H1 (cell line): ENCODE data around the gene NR2F1. TPM values are rescaled to one million over a fixed set of nuclear protein-coding genes. Genes with fewer than 3 reads are reported as not detected.

Experiments
- CTCF ChIA-PET: fragments of 300-600 bp; sonication (Branson Sonifier 250); formaldehyde crosslinking; loops from one replicate; lab custom pipeline; 2021; ENCODE audit not compliant: partially characterized antibody; lab: Charles Lee
- POLR2A ChIA-PET: fragments of 300-600 bp; sonication (Branson Sonifier 250); formaldehyde crosslinking; loops from one replicate; lab custom pipeline; 2021; ENCODE audit warnings: inconsistent platforms; ENCODE audit not compliant: partially characterized antibody; lab: Charles Lee
- DNase-seq, 2 experiments: peaks; one replicate each; pipeline versions ENCODE4 v3.0.0 to v3.0.0-alpha.2; 2010 to 2022; ENCODE audit warnings: low spot score in 2 of 2, low read depth in 1 of 2, mixed read lengths in 1 of 2
- FAIRE-seq: peaks from 2 replicates; lab custom pipeline; 2011; peaks lifted over from hg19 to GRCh38; lab: Jason Lieb, UNC
- H2AFZ ChIP-seq: 2 replicates; pipeline ENCODE4 v1.8.1; 2012; ENCODE audit warnings: low read length, inconsistent platforms
- H2AK5ac ChIP-seq: 2 replicates; pipeline ENCODE4 v1.6.1; 2013; ENCODE audit warnings: low read depth, low read length
- H2BK120ac ChIP-seq: replicated peaks from 2 replicates; pipeline ENCODE3; 2013; ENCODE audit warnings: low read depth, low read length, inconsistent platforms
- H2BK12ac ChIP-seq: 2 replicates; pipeline ENCODE4 v1.6.1; 2013; ENCODE audit warnings: low read depth, low read length
- H2BK15ac ChIP-seq: 2 replicates; pipeline ENCODE4 v1.6.1; 2013; ENCODE audit warnings: low read length
- H2BK20ac ChIP-seq: 2 replicates; pipeline ENCODE4 v1.6.1; 2013; ENCODE audit warnings: low read length
- H2BK5ac ChIP-seq: 2 replicates; pipeline ENCODE4 v1.6.1; 2013; ENCODE audit warnings: low read depth, low read length
- H3K14ac ChIP-seq: 2 replicates; pipeline ENCODE4 v1.6.1; 2013; ENCODE audit warnings: inconsistent platforms; ENCODE audit not compliant: insufficient read length
- H3K18ac ChIP-seq: 2 replicates; pipeline ENCODE4 v1.6.1; 2013; ENCODE audit warnings: low read length; ENCODE audit errors: extremely low read depth
- H3K23ac ChIP-seq: 2 replicates; pipeline ENCODE4 v1.6.1; 2013; ENCODE audit warnings: inconsistent platforms; ENCODE audit not compliant: insufficient read length
- H3K23me2 ChIP-seq: 2 replicates; pipeline ENCODE4 v1.6.1; 2013; ENCODE audit warnings: low read depth, low read length
- H3K27ac ChIP-seq: 2 replicates; pipeline ENCODE4 v1.6.1; 2011; ENCODE audit warnings: low read depth, low read length, inconsistent platforms
- H3K27me3 ChIP-seq, 4 experiments: replicated peaks in 1 of 4; 1 replicate in 1 of 4; 2 replicates in 3 of 4; pipeline versions ENCODE4 v1.6.1 to v1.8.1; 2011 to 2013; ENCODE audit warnings: low read length in 3 of 4, mild to moderate bottlenecking in 3 of 4, inconsistent platforms in 2 of 4, mixed read lengths in 2 of 4, moderate library complexity in 1 of 4; ENCODE audit not compliant: control insufficient read depth in 3 of 4, insufficient read depth in 3 of 4; ENCODE audit errors: extremely low read depth in 1 of 4
- H3K36me3 ChIP-seq, 4 experiments: 2 replicates each; pipeline versions ENCODE4 v1.6.1 to v1.8.1; 2011 to 2013; ENCODE audit warnings: mild to moderate bottlenecking in 4 of 4, low read length in 3 of 4, moderate library complexity in 2 of 4, control low read depth in 1 of 4, inconsistent platforms in 1 of 4; ENCODE audit not compliant: insufficient read depth in 4 of 4, control insufficient read depth in 2 of 4
- H3K4ac ChIP-seq: replicated peaks from 2 replicates; pipeline ENCODE3; 2013; ENCODE audit warnings: low read length, low read depth, mixed read lengths, inconsistent platforms; ENCODE audit not compliant: insufficient read length
- H3K4me1 ChIP-seq, 4 experiments: replicated peaks in 1 of 4; 1 replicate in 1 of 4; 2 replicates in 3 of 4; pipeline versions ENCODE4 v1.6.1 to v1.8.1; 2011 to 2013; ENCODE audit warnings: low read length in 3 of 4, inconsistent platforms in 2 of 4, mixed read lengths in 1 of 4; ENCODE audit not compliant: insufficient read depth in 4 of 4, control insufficient read depth in 3 of 4
- H3K4me2 ChIP-seq, 2 experiments: 2 replicates each; pipeline versions ENCODE4 v1.6.1 to v1.8.1; 2011 to 2013; ENCODE audit warnings: low read depth in 2 of 2, low read length in 2 of 2, control low read depth in 1 of 2, inconsistent platforms in 1 of 2, mild to moderate bottlenecking in 1 of 2; ENCODE audit not compliant: insufficient read depth in 1 of 2
- H3K4me3 ChIP-seq, 4 experiments: fragments of 200-600, 300-600 bp in 1 of 4; sonication (generic), shearing (Covaris generic), sonication (Bioruptor Twin) in 1 of 4; 2 replicates each; pipeline versions ENCODE4 v1.5.1 to v1.8.1; 2011 to 2016; ENCODE audit warnings: low read length in 4 of 4, low read depth in 3 of 4, control low read depth in 2 of 4, inconsistent platforms in 2 of 4, mild to moderate bottlenecking in 2 of 4, mixed read lengths in 1 of 4, moderate library complexity in 1 of 4; ENCODE audit not compliant: insufficient read depth in 2 of 4; ENCODE audit errors: extremely low read depth in 1 of 4
- H3K56ac ChIP-seq: replicated peaks from 2 replicates; pipeline ENCODE3; 2013; ENCODE audit warnings: low read depth, mild to moderate bottlenecking, mixed read lengths, low read length, inconsistent platforms; ENCODE audit not compliant: insufficient read length
- H3K79me1 ChIP-seq: 2 replicates; pipeline ENCODE4 v1.6.1; 2013; ENCODE audit warnings: low read depth, low read length, control low read depth
- H3K79me2 ChIP-seq, 2 experiments: 2 replicates each; pipeline versions ENCODE4 v1.6.1 to v1.8.1; 2012 to 2013; ENCODE audit warnings: low read length in 2 of 2, mild to moderate bottlenecking in 2 of 2, inconsistent platforms in 1 of 2; ENCODE audit not compliant: insufficient read depth in 2 of 2, control insufficient read depth in 1 of 2
- H3K9ac ChIP-seq, 4 experiments: replicated peaks in 1 of 4; 1 replicate in 1 of 4; 2 replicates in 3 of 4; pipeline versions ENCODE4 v1.6.1 to v1.8.1; 2011 to 2013; ENCODE audit warnings: low read depth in 3 of 4, low read length in 3 of 4, control low read depth in 2 of 4, mild to moderate bottlenecking in 2 of 4, moderate library complexity in 2 of 4, inconsistent platforms in 1 of 4; ENCODE audit errors: extremely low read depth in 1 of 4
- H3K9me3 ChIP-seq, 2 experiments: 2 replicates each; pipeline versions ENCODE4 v1.6.1 to v1.8.1; 2012 to 2013; ENCODE audit warnings: mild to moderate bottlenecking in 2 of 2, moderate library complexity in 2 of 2, control low read depth in 1 of 2, inconsistent platforms in 1 of 2, low read depth in 1 of 2, low read length in 1 of 2, mixed read lengths in 1 of 2; ENCODE audit not compliant: insufficient read depth in 2 of 2
- H4K20me1 ChIP-seq, 2 experiments: replicated peaks in 1 of 2; 2 replicates each; pipeline versions ENCODE3 to v1.8.1; 2011 to 2013; ENCODE audit warnings: inconsistent platforms in 2 of 2, low read length in 2 of 2, mild to moderate bottlenecking in 1 of 2; ENCODE audit not compliant: insufficient read depth in 2 of 2, control insufficient read depth in 1 of 2
- H4K5ac ChIP-seq: 2 replicates; pipeline ENCODE4 v1.6.1; 2013; ENCODE audit warnings: low read length, low read depth, mixed read lengths, inconsistent platforms; ENCODE audit not compliant: insufficient read length
- H4K8ac ChIP-seq: 2 replicates; pipeline ENCODE4 v1.8.0; 2013; ENCODE audit warnings: mild to moderate bottlenecking, moderate library complexity, low read length, inconsistent platforms; ENCODE audit not compliant: insufficient read depth; ENCODE audit errors: extremely low read depth
- H4K91ac ChIP-seq: replicated peaks from 2 replicates; pipeline ENCODE3; 2013; ENCODE audit warnings: low read length, mixed read lengths, inconsistent platforms; ENCODE audit not compliant: insufficient read length
- CBX8 ChIP-seq: fragments of 300-800, 300-1000 bp; sonication (generic); IDR thresholded peaks from 2 replicates; pipeline ENCODE4 v1.7.1; 2016; ENCODE audit warnings: low read depth, low read length, borderline replicate concordance
- CTCF ChIP-seq, 3 experiments: IDR thresholded peaks; 1 replicate in 2 of 3; 2 replicates in 1 of 3; pipeline versions ENCODE4 v1.5.1 to v1.6.1; 2011; ENCODE audit warnings: low read length in 3 of 3, mild to moderate bottlenecking in 3 of 3, inconsistent platforms in 2 of 3, low read depth in 1 of 3, moderate library complexity in 1 of 3; ENCODE audit not compliant: insufficient read depth in 1 of 3; ENCODE audit errors: control extremely low read depth in 1 of 3
- EZH2 ChIP-seq: fragments of 200-600 bp; sonication (generic); IDR thresholded peaks from 2 replicates; pipeline ENCODE4 v1.7.1; 2012; ENCODE audit warnings: low read depth, mild to moderate bottlenecking, moderate library complexity, low read length, inconsistent platforms; ENCODE audit not compliant: severe bottlenecking
- GABPA ChIP-seq: IDR thresholded peaks from 2 replicates; pipeline ENCODE4 v1.6.1; 2011; ENCODE audit warnings: mild to moderate bottlenecking, low read length, moderate library complexity, borderline replicate concordance; ENCODE audit not compliant: insufficient read depth
- POLR2A ChIP-seq, 2 experiments: IDR thresholded peaks; 1 replicate in 1 of 2; 2 replicates in 1 of 2; pipeline ENCODE4 v1.6.1; 2011; ENCODE audit warnings: low read depth in 2 of 2, low read length in 2 of 2, mild to moderate bottlenecking in 2 of 2; ENCODE audit errors: control extremely low read depth in 1 of 2
- WGBS, 2 experiments: shearing (Covaris generic) in 1 of 2; methylation state at CpG; one replicate each; pipeline versions ENCODE4 v1.1.6 to v1.1.7; 2013 to 2015; ENCODE audit warnings: low lambda C conversion rate in 2 of 2, mixed read lengths in 2 of 2, inconsistent platforms in 1 of 2, low coverage in 1 of 2, missing lambda C conversion rate in 1 of 2; ENCODE audit not compliant: insufficient replicate concordance in 2 of 2, insufficient coverage in 1 of 2, insufficient read length in 1 of 2; ENCODE audit errors: extremely low coverage in 1 of 2, missing lambda C conversion rate in 1 of 2; 5-methylcytosine and 5-hydroxymethylcytosine counted together
- polyA plus RNA-seq, 7 experiments: library from polyadenylated mRNA; depleted of rRNA in 3 of 7; stranded (reverse) in 5 of 7; unstranded in 2 of 7; fragments of >200 nt in 5 of 7; fragments of 200-250 nt in 2 of 7; gene quantifications; 1 replicate in 5 of 7; 2 replicates in 1 of 7; 4 replicates in 1 of 7; pipeline versions ENCODE4 v1.2.1 to v1.2.3, GENCODE V29; 2011 to 2013; ENCODE audit warnings: missing spikeins in 2 of 7, mixed read lengths in 2 of 7
- total RNA-seq: library from RNA; stranded (reverse); fragmentation: NEBNext Ultra II Directional; extraction: Animal tissue kit (Norgen Biotek cat#: 25700); gene quantifications from 2 replicates; pipeline ENCODE4 v1.2.1, GENCODE V29; 2021

NR2F1 gene
- total and polyA plus RNA-seq, 2 of the 8 experiments (the other 6 are each of a cell fraction or from before 2014, with no cell fraction given), result not detected

GRCh38 chr5:93616538-93617174 lies 33.6 kb downstream of the NR2F1 start:
- Histone ChIP-seq H2AK5ac (no peak overlapping the region), H4K91ac (no peak overlapping the region), H3K18ac (no peak overlapping the region), H3K9me3 (no peaks in the 10 kb centered on the region), H3K9ac (no peak overlapping the region), H2BK5ac (no peak overlapping the region), H2BK120ac (no peak overlapping the region), H3K79me1 (no peaks in the 10 kb centered on the region), H3K56ac (no peak overlapping the region), H2BK12ac (no peak overlapping the region), H3K23me2 (peaks cover 8% of the 10 kb centered on the region; the same call in 1 of the 2 replicates), H3K36me3 (no peaks in the 10 kb centered on the region), H4K20me1 (peaks cover 6 to 11% of the 10 kb centered on the region in 2 experiments), H3K4me2 (no peak overlapping the region), H4K5ac (no peak overlapping the region), H2AFZ (no peak overlapping the region), H3K79me2 (no peaks in the 10 kb centered on the region), H3K4me3 (no peak overlapping the region), H4K8ac (no peak overlapping the region), H3K4ac (no peak overlapping the region), H3K23ac (no peak overlapping the region), H2BK15ac (no peak overlapping the region), H3K27ac (no peak overlapping the region), H3K4me1 (peaks cover 1 to 11% (median 3%) of the 10 kb centered on the region in 4 experiments; a peak in 5 of 7 replicates), H3K14ac (no peak overlapping the region), H2BK20ac (no peak overlapping the region), H3K27me3 (peaks cover 49 to 92% (median 73%) of the 10 kb centered on the region in 4 experiments)
- peak; percentile 53; the same call in 1 of the 2 replicates for TF ChIP-seq CBX8
- no peak for TF ChIP-seq CTCF (IDR thresholded peaks at IDR 0.05; ENCODE audit: control extremely low read depth in 1 of 3, insufficient read depth in 1 of 3, low read depth in 1 of 3, low read length in 3 of 3)
- TF ChIP-seq EZH2, result peak; percentile 26
- TF ChIP-seq POLR2A (IDR thresholded peaks at IDR 0.05; ENCODE audit: control extremely low read depth in 1 of 2, low read depth in 2 of 2, low read length in 2 of 2), result no peak
- TF ChIP-seq GABPA, result no peak
- CTCF ChIA-PET, result interaction anchor here (0.6 to 5.8 kb wide), 2 partner anchors 184 to 472 kb away, joined by 4 to 29 read pairs; no protein-coding TSS in a partner anchor
- POLR2A ChIA-PET, result no interaction called here
- no peak for FAIRE-seq
- no peak for DNase-seq
- WGBS, 2 experiments, result 38% methylated on average over 9 of the region's 9 CpGs; no CpG with 5 or more reads in 1 of the 2 experiments
